Ectodermal cell (in vitro differentiated cells): ENCODE results near the gene ALS2CL.
"Not testable (repeated sequence)": the region's sequence is repeated elsewhere in the genome, so short reads cannot be mapped to it uniquely, and the experiment has no call there.

Experiments
- H3K27ac ChIP-seq: 2 replicates; pipeline ENCODE4 v1.7.0; 2013; ENCODE audit warnings: mild to moderate bottlenecking, low read depth, low read length; ENCODE audit not compliant: insufficient read depth, poor library complexity, severe bottlenecking
- H3K27me3 ChIP-seq: 2 replicates; pipeline ENCODE4 v1.7.0; 2013; ENCODE audit warnings: mild to moderate bottlenecking, low read length; ENCODE audit not compliant: insufficient read depth, control insufficient read depth, poor library complexity, severe bottlenecking
- H3K36me3 ChIP-seq: one replicate; pipeline ENCODE4 v1.7.0; 2013; ENCODE audit warnings: low read length; ENCODE audit not compliant: control insufficient read depth, insufficient read depth
- H3K4me1 ChIP-seq: one replicate; pipeline ENCODE4 v1.7.0; 2013; ENCODE audit warnings: low read length; ENCODE audit not compliant: control insufficient read depth, insufficient read depth
- H3K4me3 ChIP-seq: 2 replicates; pipeline ENCODE4 v1.7.0; 2013; ENCODE audit warnings: low read depth, low read length, control low read depth; ENCODE audit not compliant: insufficient read depth
- H3K9me3 ChIP-seq: 2 replicates; pipeline ENCODE4 v1.7.0; 2013; ENCODE audit warnings: mild to moderate bottlenecking, low read length, moderate library complexity; ENCODE audit not compliant: control insufficient read depth
- WGBS, 2 experiments: methylation state at CpG; one replicate each; pipeline ENCODE4 v1.1.7; 2013; ENCODE audit warnings: missing lambda C conversion rate in 2 of 2; 5-methylcytosine and 5-hydroxymethylcytosine counted together

ALS2CL gene

GRCh38 chr3:46704346-46704745, 10.9 kb upstream of the ALS2CL start:
- peaks cover 10% of the 10 kb centered on the region for H3K27me3 ChIP-seq
- H3K27ac ChIP-seq, H3K9me3 ChIP-seq, H3K4me3 ChIP-seq, H3K36me3 ChIP-seq: not testable (repeated sequence)
- peaks cover 13% of the 10 kb centered on the region for H3K4me1 ChIP-seq
- 55 to 59% methylated on average over 7 of the region's 7 CpGs for whole genome bisulfite sequencing, 2 experiments

- Histone ChIP-seq H3K36me3 (no peaks in the 10 kb centered on the region), H3K9me3 (no peaks in the 10 kb centered on the region), H3K27ac (no peak overlapping the region), H3K4me1 (peaks cover 13% of the 10 kb centered on the region), H3K27me3 (peaks cover 10% of the 10 kb centered on the region), H3K4me3 (no peak overlapping the region)
- 88 to 90% methylated on average over 4 of the region's 4 CpGs for WGBS, 2 experiments
Observed at GRCh38 chr3:46703013-46703520, 9.6 kb upstream of the ALS2CL start.

- no peaks in the 10 kb centered on the region for H3K9me3 ChIP-seq
- 86 to 89% methylated on average over 4 of the region's 4 CpGs for WGBS, 2 experiments
- H3K36me3 ChIP-seq: no peaks in the 10 kb centered on the region
- no peak overlapping the region for H3K4me3 ChIP-seq
- H3K4me1 ChIP-seq: peaks cover 13% of the 10 kb centered on the region
- no peak overlapping the region for H3K27ac ChIP-seq
- peaks cover 10% of the 10 kb centered on the region for H3K27me3 ChIP-seq
Observed at GRCh38 chr3:46702246-46703012, 8.9 kb upstream of the ALS2CL start.

GRCh38 chr3:46701181-46701939, 7.9 kb upstream of the ALS2CL start, which contains the start of gene TMIE:
TMIE (plus strand) TSS chr3:46701392; CDS start chr3:46701488, 96 bp downstream.
- 19 to 25% methylated on average over 49 to 51 of the region's 51 CpGs for WGBS, 2 experiments
- H3K27me3 ChIP-seq: peaks cover 10% of the 10 kb centered on the region
- H3K4me3 ChIP-seq: peak within 1 kb of the TSS; percentile 19
- no peaks in the 10 kb centered on the region for H3K36me3 ChIP-seq
- no peak within 1 kb of the TSS for H3K27ac ChIP-seq
- H3K9me3 ChIP-seq: no peaks in the 10 kb centered on the region
- peaks cover 7% of the 10 kb centered on the region for H3K4me1 ChIP-seq

- Histone ChIP-seq H3K27me3 (peaks cover 10% of the 10 kb centered on the region), H3K4me1 (peaks cover 7% of the 10 kb centered on the region), H3K27ac (no peak overlapping the region), H3K36me3 (no peaks in the 10 kb centered on the region), H3K9me3 (no peaks in the 10 kb centered on the region), H3K4me3 (no peak overlapping the region)
- WGBS, 2 experiments: 67 to 71% methylated on average over 4 of the region's 4 CpGs
Observed at GRCh38 chr3:46700772-46701171, 7.3 kb upstream of the ALS2CL start.

GRCh38 chr3:46699676-46700523, 6.4 kb upstream of the ALS2CL start:
- 91% methylated on average over 8 of the region's 8 CpGs for WGBS, 2 experiments
- Histone ChIP-seq H3K27me3 (peaks cover 10% of the 10 kb centered on the region), H3K4me1 (peaks cover 7% of the 10 kb centered on the region), H3K4me3 (no peak overlapping the region), H3K27ac (no peak overlapping the region), H3K36me3 (no peaks in the 10 kb centered on the region), H3K9me3 (no peaks in the 10 kb centered on the region)

GRCh38 chr3:46695962-46696894, 2.7 kb upstream of the ALS2CL start:
- peaks cover 17% of the 10 kb centered on the region for H3K4me1 ChIP-seq
- WGBS, 2 experiments: 91 to 96% methylated on average over 4 of the region's 4 CpGs
- no peak overlapping the region for H3K27ac ChIP-seq
- H3K9me3 ChIP-seq: no peaks in the 10 kb centered on the region
- no peaks in the 10 kb centered on the region for H3K36me3 ChIP-seq
- H3K4me3 ChIP-seq: no peak overlapping the region
- H3K27me3 ChIP-seq: peaks cover 33% of the 10 kb centered on the region

GRCh38 chr3:46695177-46695961, 1.9 kb upstream of the ALS2CL start:
- no peaks in the 10 kb centered on the region for H3K9me3 ChIP-seq
- H3K27ac ChIP-seq: no peak overlapping the region
- H3K36me3 ChIP-seq: no peaks in the 10 kb centered on the region
- WGBS, 2 experiments: 65 to 67% methylated on average over 11 of the region's 11 CpGs
- no peak overlapping the region for H3K4me3 ChIP-seq
- H3K27me3 ChIP-seq: peaks cover 37% of the 10 kb centered on the region
- peaks cover 12% of the 10 kb centered on the region for H3K4me1 ChIP-seq
